ENCODE measurements around the gene WBP1. TPM values are rescaled to one million over a fixed set of nuclear protein-coding genes. Genes with fewer than 3 reads are reported as not detected.

The WBP1 gene
- total RNA-seq, 4 donors from 2014 or later = 10.7 to 17.5 (median 16.5) TPM

DNA sequence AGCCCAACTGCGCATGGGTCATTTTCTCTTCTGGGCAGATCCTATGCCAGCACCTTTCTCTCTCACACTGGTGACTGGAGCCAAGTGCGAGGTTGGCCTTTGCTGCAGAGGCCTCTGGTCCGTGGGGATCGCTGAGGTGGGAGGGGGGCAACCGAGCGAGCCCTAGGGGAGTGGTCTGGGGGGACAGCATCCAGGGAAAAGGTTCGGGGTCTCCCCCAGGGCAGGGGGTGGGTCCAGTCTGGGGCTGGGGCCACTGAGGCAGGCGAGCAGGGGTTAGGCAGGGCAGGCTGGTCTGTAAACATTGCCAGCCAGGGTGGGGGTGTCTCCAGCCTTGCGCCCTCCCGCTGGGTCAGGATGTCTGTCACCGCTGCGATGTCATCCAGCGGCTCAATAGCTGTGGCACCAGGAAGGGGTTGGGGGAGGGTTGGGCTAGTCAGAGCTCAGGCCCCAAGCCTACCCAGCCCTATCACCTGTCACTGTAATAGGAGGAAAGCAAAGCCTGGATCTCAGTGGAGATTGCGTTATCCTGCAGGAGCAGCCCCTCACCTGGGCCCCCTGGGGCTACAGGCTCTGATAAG is 32.0 kb upstream of the WBP1 start:
- intact Hi-C loops (cut with DNase I; ENCODE audit: low total_unique reads) (no loop called here), in situ Hi-C loops (cut with MboI; ENCODE audit: low sequenced_read_pairs in 4 of 4) (no loop called here)
- peaks cover 11 to 21% (median 18%) of the 10 kb centered on the region in 3 donors for H3K27me3 ChIP-seq
- H3K4me1 ChIP-seq = peaks cover 5 to 9% of the 10 kb centered on the region in 2 donors
- H3K9me3 ChIP-seq = no peaks in the 10 kb centered on the region
- ATAC-seq (no peak), DNase-seq (no peak)
- no peak overlapping the region for H3K4me3 ChIP-seq
- no peak for TF ChIP-seq POLR2A (IDR thresholded peaks at IDR 0.05)
- TF ChIP-seq, protein P1, sequence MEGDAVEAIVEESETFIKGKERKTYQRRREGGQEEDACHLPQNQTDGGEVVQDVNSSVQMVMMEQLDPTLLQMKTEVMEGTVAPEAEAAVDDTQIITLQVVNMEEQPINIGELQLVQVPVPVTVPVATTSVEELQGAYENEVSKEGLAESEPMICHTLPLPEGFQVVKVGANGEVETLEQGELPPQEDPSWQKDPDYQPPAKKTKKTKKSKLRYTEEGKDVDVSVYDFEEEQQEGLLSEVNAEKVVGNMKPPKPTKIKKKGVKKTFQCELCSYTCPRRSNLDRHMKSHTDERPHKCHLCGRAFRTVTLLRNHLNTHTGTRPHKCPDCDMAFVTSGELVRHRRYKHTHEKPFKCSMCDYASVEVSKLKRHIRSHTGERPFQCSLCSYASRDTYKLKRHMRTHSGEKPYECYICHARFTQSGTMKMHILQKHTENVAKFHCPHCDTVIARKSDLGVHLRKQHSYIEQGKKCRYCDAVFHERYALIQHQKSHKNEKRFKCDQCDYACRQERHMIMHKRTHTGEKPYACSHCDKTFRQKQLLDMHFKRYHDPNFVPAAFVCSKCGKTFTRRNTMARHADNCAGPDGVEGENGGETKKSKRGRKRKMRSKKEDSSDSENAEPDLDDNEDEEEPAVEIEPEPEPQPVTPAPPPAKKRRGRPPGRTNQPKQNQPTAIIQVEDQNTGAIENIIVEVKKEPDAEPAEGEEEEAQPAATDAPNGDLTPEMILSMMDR (IDR thresholded peaks at IDR 0.05 in 4 of 5, conservative IDR thresholded peaks at IDR 0.05 in 1 of 5) = no peak
- peaks cover 0 to 17% of the 10 kb centered on the region in 2 donors for H3K36me3 ChIP-seq
- no peak overlapping the region for H3K27ac ChIP-seq

DNA sequence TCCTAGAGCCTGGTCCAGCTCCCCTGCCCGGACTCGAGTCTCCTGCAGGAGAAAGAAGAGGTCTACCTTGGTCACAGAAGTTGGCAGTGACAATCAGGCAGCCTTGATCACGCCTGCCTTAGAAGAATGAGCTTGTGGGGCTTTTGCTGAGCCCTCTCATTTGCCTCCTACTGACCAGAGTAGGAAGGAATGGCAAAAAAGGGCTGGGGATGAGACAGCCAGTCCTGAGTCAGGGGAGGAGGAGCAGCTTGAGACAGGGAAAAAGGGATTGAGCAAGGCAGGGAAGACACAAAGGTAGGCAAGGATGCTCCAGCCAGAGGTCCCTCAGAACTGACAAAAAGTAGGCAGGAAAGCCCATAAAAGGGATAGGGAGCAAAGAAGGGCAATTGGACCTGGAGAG is 30.7 kb upstream of the WBP1 start:
- TF ChIP-seq POLR2A (IDR thresholded peaks at IDR 0.05) = no peak
- TF ChIP-seq, protein P1 (IDR thresholded peaks at IDR 0.05 in 4 of 5, conservative IDR thresholded peaks at IDR 0.05 in 1 of 5) = no peak
- DNase-seq (no peak), ATAC-seq (no peak)
- peaks cover 0 to 17% of the 10 kb centered on the region in 2 donors for H3K36me3 ChIP-seq
- intact Hi-C loops (cut with DNase I; ENCODE audit: low total_unique reads) = no loop called here
- H3K4me3 ChIP-seq = no peak overlapping the region
- H3K4me1 ChIP-seq = no peaks in the 10 kb centered on the region
- H3K27ac ChIP-seq = no peak overlapping the region
- peaks cover 0 to 11% (median 8%) of the 10 kb centered on the region in 3 donors for H3K27me3 ChIP-seq
- in situ Hi-C loops (cut with MboI; ENCODE audit: low sequenced_read_pairs in 4 of 4) = no loop called here
- no peaks in the 10 kb centered on the region for H3K9me3 ChIP-seq

DNA sequence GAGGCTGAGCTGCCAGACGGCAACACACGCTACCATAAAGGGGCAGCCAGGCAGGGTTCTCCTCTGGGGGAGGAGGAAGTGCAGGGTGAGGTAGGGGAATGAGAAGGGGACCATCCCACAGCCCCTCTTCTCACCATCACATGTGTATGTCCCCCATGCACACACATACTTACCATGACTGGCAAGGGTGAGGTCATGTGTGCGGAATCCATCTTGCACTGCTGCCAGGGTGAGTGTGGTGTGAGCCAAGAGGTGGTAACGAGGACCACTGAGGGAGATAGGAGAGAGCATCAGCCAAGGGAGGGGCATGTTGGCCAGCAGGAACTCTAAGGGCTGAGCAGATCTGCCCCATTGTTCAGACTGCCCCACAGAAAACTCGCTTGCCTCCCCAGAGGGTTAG is 29.6 kb upstream of the WBP1 start:
- TF ChIP-seq, protein P1 (IDR thresholded peaks at IDR 0.05 in 4 of 5, conservative IDR thresholded peaks at IDR 0.05 in 1 of 5) = no peak
- no peak for TF ChIP-seq POLR2A (IDR thresholded peaks at IDR 0.05)
- no peak overlapping the region for H3K27ac ChIP-seq
- intact Hi-C loops (cut with DNase I; ENCODE audit: low total_unique reads) (no loop called here), in situ Hi-C loops (cut with MboI; ENCODE audit: low sequenced_read_pairs in 4 of 4) (no loop called here)
- H3K4me3 ChIP-seq = no peak overlapping the region
- H3K4me1 ChIP-seq = no peaks in the 10 kb centered on the region
- no peak for DNase-seq
- no peak for ATAC-seq
- no peaks in the 10 kb centered on the region for H3K9me3 ChIP-seq
- peaks cover 0 to 17% of the 10 kb centered on the region in 2 donors for H3K36me3 ChIP-seq
- no peaks in the 10 kb centered on the region for H3K27me3 ChIP-seq

DNA sequence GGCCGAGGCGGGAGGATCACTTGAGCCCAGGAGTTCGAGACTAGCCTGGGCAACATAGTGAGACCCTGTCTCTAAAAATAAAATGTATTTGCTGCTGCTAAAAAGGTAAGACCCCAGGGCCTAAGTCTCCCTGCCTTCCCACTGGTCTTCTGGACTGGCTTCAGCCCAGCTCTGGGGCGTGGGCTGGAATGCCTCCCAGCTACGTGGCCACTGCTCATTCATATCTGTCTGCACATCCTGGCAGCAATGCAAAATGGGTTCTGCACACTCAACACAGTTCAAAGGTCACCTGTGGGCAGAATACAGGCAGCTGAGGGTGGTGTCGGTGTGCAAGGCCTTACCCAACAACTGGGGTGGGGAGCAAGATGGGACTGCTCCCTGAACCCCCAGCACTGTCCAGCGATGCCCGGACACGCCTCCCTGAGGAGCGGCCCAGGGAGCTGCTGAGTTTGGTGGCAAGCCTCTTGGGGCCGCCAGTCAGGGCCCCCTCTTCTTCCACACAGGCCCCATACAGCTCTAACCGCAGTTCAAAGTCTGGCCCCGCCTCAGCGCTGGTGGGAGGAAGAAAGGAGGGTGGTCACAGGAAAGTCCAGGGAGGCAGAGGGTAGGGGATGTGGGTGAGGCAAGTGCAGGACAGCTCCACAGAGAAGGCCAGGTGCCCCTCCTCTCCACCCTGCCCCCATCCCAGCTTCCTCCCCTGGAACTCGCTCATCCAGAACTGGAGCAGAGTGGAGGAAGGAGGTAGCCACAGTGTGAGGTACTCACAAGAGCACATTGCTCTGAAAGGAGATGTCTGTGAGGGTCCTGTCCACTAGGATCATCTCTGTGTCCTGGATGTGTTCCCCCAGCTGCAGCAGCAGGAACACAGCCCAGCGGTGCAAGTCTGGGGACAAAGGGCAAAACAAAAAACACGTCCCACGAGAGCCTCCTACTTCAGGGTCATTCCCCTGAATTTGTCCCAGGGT is 28.5 kb upstream of the WBP1 start:
- DNase-seq = no peak
- no peak for ATAC-seq
- Histone ChIP-seq H3K36me3 (peaks cover 0 to 17% of the 10 kb centered on the region in 2 donors), H3K27ac (no peak overlapping the region), H3K4me3 (no peak overlapping the region), H3K27me3 (no peaks in the 10 kb centered on the region), H3K9me3 (no peaks in the 10 kb centered on the region), H3K4me1 (no peaks in the 10 kb centered on the region)
- in situ Hi-C loops (cut with MboI; ENCODE audit: low sequenced_read_pairs in 4 of 4) (no loop called here), intact Hi-C loops (cut with DNase I; ENCODE audit: low total_unique reads) (no loop called here)
- TF ChIP-seq POLR2A (IDR thresholded peaks at IDR 0.05) = no peak
- TF ChIP-seq, protein P1 (IDR thresholded peaks at IDR 0.05 in 4 of 5, conservative IDR thresholded peaks at IDR 0.05 in 1 of 5) = no peak

All from gastrocnemius medialis (tissue), 4 donors.